GM23338 (cell line): ENCODE data around the gene ODF4.

ENCODE experiments used
- EZH2phosphoT487 ChIP-seq: fragments of 200-600 bp; sonication (generic); IDR thresholded peaks from one replicate; pipeline ENCODE4 v1.8.1; 2018; ENCODE audit warnings: antibody characterized with exemption; ENCODE audit not compliant: unreplicated experiment
- NANOG ChIP-seq: IDR thresholded peaks from 2 replicates; pipeline ENCODE4 v1.6.1; 2016; ENCODE audit warnings: antibody characterized with exemption, borderline replicate concordance
- TF ChIP-seq, protein P1 (sequence below), 2 experiments: fragments of 200-600 bp in 1 of 2; sonication (generic) in 1 of 2; conservative IDR thresholded peaks; 2 replicates each; pipeline versions ENCODE4 v1.5.1 to v1.6.1; 2016 to 2017; ENCODE audit warnings: antibody characterized with exemption in 2 of 2, low read depth in 2 of 2, mild to moderate bottlenecking in 2 of 2, moderate library complexity in 1 of 2

DNA sequence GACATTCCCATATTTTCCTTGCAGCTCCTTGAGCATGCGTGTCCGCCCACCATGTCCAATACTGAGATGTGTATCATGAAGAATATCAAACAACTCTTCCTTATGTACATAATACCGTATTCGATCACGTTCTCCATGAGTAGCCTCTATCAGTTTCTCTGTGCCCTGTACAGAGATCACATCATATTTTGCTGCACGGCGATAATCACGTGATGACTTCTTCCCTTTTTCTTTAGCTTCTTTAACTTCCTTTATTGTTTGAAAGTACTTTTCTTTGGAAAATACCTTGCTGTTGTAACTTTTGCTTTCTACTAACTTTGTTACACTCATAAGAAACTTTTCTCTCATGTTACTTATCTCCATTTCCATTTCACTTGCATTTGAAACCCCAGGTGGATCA lies 30.3 kb downstream of the ODF4 start:
- TF ChIP-seq NANOG, result no peak
- TF ChIP-seq, protein P1, sequence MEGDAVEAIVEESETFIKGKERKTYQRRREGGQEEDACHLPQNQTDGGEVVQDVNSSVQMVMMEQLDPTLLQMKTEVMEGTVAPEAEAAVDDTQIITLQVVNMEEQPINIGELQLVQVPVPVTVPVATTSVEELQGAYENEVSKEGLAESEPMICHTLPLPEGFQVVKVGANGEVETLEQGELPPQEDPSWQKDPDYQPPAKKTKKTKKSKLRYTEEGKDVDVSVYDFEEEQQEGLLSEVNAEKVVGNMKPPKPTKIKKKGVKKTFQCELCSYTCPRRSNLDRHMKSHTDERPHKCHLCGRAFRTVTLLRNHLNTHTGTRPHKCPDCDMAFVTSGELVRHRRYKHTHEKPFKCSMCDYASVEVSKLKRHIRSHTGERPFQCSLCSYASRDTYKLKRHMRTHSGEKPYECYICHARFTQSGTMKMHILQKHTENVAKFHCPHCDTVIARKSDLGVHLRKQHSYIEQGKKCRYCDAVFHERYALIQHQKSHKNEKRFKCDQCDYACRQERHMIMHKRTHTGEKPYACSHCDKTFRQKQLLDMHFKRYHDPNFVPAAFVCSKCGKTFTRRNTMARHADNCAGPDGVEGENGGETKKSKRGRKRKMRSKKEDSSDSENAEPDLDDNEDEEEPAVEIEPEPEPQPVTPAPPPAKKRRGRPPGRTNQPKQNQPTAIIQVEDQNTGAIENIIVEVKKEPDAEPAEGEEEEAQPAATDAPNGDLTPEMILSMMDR (conservative IDR thresholded peaks at IDR 0.05; ENCODE audit: low read depth in 2 of 2), result no peak
- no peak for TF ChIP-seq EZH2phosphoT487
